GOT3 (cell line): ENCODE data around the gene STS.

Source experiments
- DNase-seq: peaks from one replicate; lab custom pipeline; 2025; ENCODE audit warnings: mixed read lengths; lab: John Stamatoyannopoulos, UW

STS gene, protein sequence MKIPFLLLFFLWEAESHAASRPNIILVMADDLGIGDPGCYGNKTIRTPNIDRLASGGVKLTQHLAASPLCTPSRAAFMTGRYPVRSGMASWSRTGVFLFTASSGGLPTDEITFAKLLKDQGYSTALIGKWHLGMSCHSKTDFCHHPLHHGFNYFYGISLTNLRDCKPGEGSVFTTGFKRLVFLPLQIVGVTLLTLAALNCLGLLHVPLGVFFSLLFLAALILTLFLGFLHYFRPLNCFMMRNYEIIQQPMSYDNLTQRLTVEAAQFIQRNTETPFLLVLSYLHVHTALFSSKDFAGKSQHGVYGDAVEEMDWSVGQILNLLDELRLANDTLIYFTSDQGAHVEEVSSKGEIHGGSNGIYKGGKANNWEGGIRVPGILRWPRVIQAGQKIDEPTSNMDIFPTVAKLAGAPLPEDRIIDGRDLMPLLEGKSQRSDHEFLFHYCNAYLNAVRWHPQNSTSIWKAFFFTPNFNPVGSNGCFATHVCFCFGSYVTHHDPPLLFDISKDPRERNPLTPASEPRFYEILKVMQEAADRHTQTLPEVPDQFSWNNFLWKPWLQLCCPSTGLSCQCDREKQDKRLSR

DNA sequence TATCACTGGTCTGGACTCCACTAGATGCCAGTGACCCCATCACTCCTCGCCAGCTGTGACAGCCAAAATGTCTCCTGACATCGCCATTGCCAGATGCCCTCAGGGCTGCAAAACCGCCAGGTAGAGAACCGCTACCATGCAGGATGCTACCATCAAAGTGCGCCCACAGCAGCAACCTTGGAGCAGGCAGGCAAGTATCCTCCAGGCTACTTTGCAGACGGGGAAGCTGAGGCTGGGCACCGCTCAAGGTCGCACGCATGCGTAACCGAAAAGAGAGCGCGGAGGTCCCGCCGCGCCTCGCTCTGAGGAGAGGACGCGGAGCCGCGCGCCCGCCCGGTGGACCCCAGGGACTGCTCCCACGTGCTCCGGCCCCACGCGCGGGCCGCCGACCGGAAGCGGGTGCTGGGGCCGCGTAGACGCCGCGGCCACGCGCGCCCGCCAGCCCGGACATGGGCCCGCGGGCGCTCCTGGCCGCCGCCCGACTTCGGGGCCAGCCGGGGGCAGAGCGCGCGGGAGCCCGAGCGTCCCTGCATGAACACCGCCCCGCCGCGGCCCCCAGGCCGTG is at the start of gene STS:
Gene STS, plus strand, starts transcription at position 300 of the 565 bp plus-strand sequence. CDS start 105,488 bp downstream, outside the sequence.
- peak; percentile 90 for DNase-seq

GRCh38 chrX:7100022-7100421 is 47.5 kb upstream of the STS start:
- no peak for DNase-seq

DNA sequence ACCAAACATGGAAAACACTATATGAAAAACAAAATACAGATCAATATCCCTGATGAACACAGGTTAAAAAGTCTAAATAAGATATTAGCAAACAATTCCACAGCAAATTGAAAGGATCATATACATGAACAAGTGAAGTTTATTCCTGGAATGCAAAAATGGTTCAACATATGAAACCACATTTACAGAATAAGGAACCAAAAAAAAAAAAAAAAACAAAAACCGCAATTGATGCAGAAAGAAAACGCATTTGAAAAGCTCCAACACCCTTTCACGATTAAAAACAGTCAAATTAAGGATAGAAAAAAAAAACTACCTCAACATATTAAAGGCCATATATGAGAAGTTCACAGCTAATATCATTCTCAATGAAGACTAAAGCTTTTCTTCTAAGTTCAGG is 45.4 kb upstream of the STS start:
- DNase-seq = no peak

DNA sequence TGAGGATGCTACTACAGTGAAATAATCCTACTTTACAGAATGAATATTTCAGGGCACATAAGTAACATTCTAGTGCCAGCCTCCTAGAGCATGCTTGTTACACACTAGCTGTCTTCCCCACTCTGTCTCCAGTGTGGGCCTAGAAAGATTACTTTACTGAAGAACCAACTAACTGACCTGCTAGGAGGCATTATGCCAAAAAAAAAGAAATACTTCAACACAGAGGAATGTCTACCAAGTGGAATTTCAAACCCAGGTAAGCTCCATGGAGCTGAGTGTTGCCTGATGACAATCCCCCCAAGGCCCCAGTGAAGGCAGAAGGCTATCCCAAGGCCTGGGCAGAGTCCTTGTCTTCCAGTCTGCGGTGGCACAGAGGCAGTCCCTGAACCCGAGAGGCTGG is 40.9 kb upstream of the STS start:
- no peak for DNase-seq

- no peak for DNase-seq
Measured at GRCh38 chrX:7108030-7108429, 39.5 kb upstream of the STS start.

GRCh38 chrX:7109049-7109531 is 38.4 kb upstream of the STS start:
- no peak for DNase-seq

- DNase-seq = no peak
Measured at GRCh38 chrX:7109838-7110793, 37.4 kb upstream of the STS start.

DNA sequence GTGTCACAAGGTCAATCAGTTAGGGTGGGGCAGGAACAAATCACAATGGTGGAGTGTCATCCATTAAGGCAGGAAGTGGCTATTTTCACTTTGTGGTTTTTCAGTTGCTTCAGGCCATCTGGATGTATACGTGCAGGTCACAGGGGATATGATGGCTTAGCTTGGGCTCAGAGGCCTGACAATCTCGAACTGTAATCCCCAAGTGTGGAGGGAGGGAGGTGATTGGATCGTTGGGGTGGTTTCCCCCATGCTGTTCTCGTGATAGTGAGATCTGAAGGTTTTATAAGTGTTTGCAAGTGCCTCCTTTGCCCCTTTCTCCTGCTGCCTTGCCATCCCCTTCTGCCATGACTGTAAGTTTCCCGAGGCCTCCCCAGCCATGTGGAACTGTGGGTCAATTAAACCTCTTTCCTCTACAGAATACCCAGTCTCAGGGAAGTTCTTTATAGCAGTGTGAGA is 36.7 kb upstream of the STS start:
- no peak for DNase-seq

DNA sequence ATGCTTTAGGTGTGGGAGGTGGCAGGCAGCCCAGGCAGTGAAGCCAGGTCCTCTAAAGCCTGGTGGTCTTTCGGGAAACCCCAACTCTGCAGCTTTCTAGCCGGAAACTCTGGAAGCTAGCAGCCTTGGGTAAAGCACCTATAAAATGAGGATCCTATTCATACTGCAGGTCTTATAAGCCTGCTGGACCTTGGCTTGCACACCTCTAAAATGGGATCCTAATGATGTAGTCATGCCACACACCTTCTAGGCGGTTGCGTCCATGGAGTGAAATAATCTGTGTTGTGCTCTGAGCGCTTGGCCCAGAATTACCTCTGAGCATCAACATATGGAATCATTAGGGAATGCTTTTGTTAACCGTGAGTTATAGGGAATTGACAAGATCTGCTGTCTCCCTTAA is 36.0 kb upstream of the STS start:
- DNase-seq = no peak

GRCh38 chrX:7112071-7112470 is 35.4 kb upstream of the STS start:
- no peak for DNase-seq

DNA sequence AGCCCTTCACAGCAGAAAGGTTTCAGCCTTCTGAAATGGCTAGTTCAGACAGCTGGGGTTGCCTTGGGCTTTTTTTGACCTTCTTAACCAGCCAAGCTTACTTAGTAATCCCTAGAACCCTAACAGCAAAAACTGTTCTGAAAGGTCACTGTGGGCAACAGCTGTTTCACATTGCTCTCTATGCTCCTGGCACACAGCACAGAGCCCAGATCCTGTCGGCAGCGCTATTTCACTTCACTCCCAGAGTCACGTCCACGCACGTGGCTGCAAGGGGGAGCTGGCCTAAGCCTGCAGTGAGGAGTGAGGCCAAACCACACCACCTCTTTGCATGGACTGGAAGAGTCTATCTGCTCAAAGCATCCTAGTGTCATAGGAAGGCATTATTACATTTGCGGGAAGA is 32.0 kb upstream of the STS start:
- no peak for DNase-seq

GRCh38 chrX:7116081-7116480 is 31.4 kb upstream of the STS start:
- no peak for DNase-seq

DNA sequence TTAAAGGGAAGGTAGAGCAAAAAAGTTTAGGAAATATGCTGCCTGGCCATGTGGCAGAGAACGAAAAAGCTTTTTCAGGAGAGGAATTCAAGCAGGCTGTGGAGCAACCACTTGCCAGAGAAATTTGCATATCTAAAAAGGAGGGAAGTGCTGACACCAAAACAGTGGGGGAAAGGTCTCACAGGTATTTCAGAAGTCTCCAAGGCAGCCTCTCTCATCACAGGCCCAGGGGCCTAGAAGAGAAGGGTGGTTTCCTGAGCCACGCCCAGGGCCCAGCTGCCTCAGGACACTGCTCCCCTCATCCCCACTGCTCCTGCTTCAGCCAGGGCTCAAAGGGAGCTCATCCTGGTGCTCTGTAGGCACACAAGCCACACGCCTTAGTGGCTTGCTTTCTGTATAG is 29.9 kb upstream of the STS start:
- no peak for DNase-seq

- no peak for DNase-seq
Measured at GRCh38 chrX:7119950-7120877, 27.3 kb upstream of the STS start.

GRCh38 chrX:7120878-7121219 is 26.7 kb upstream of the STS start:
- DNase-seq = no peak

DNA sequence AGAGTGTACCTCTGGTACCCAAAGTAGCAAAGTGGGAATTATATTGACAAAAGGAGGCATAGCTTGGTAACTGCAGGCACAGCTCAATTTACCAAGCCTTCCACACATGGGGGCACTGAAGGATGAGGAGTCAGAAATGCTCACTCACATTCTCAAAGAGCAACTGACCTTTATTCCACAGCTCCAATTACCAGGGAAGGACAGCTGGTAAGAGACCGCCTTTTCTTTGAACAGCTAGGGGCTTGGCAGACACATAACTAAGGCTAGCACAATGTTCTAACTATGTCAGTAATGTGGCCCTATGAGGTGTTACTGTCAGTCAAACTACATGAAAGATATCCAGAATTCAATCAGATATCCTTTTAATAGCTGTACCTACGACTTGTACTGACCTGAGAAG is 20.5 kb upstream of the STS start:
- no peak for DNase-seq

- no peak for DNase-seq
Measured at GRCh38 chrX:7131621-7132020, 15.9 kb upstream of the STS start.

- DNase-seq = no peak
Measured at GRCh38 chrX:7132335-7133049, 15.0 kb upstream of the STS start.

DNA sequence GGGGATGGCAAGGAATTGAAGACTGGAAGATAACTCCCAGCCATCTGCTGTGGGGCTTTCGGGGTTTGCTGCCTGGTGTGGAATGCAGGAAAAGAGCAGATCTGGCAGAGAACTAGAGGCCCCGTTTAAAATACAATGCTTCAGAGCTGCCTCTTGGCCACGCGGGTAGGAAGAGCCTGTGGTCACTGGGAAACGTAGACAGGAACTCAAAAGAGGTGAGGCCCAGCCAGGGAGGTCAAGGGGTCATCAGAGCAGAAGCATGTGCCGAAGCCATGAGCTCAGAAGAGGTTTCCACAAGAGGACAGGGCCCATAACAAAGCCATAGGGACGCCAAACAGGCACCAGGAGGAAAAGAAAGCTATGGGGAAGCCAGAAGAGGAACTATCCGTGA is 14.5 kb upstream of the STS start:
- no peak for DNase-seq

- no peak for DNase-seq
Measured at GRCh38 chrX:7134981-7135380, 12.5 kb upstream of the STS start.
